Activated T-helper 2 cell treated with anti-CD3 and anti-CD28 coated beads, Interferon-gamma antibody, Interleukin-2, Interleukin-4, amounts not matched to agents 10 μg/mL and 5 μg/mL and 100 μg/mL, durations not matched to agents 14 hours and 24 hours and 36 hours (primary cell): Measurements from ENCODE around the gene ZBTB11. TPM values are rescaled to one million over a fixed set of nuclear protein-coding genes. Genes with fewer than 3 reads are reported as not detected.
"Not testable (repeated sequence)": the region's sequence is repeated elsewhere in the genome, so short reads cannot be mapped to it uniquely, and the experiment has no call there.

ENCODE experiments used
- DNase-seq: peaks from one replicate; pipeline ENCODE4 v3.0.0; 2021; ENCODE audit warnings: low spot score
- H3K27ac Mint-ChIP-seq: one replicate; pipeline ENCODE4 v1.8.0; 2021; ENCODE audit warnings: mixed read lengths
- H3K27me3 Mint-ChIP-seq: one replicate; pipeline ENCODE4 v1.8.0; 2021; ENCODE audit warnings: low read depth, mixed read lengths
- H3K36me3 Mint-ChIP-seq: one replicate; pipeline ENCODE4 v1.8.0; 2021; ENCODE audit warnings: low read depth, mixed read lengths
- H3K4me1 Mint-ChIP-seq: one replicate; pipeline ENCODE4 v1.8.0; 2021; ENCODE audit warnings: low read depth, mixed read lengths
- H3K4me3 Mint-ChIP-seq: one replicate; pipeline ENCODE4 v1.8.0; 2021; ENCODE audit warnings: low read depth, mild to moderate bottlenecking, moderate library complexity, mixed read lengths
- H3K9me3 Mint-ChIP-seq: one replicate; pipeline ENCODE4 v1.8.0; 2021; ENCODE audit warnings: mixed read lengths
- intact Hi-C: fragments of 100-400 bp; cut with micrococcal nuclease; formaldehyde crosslinking; loops from one replicate; pipeline ENCODE4 v1.15.1; 2023
- total RNA-seq: library from RNA; stranded (reverse); gene quantifications from 2 replicates; pipeline ENCODE4 v1.2.3, GENCODE V29; 2022

The ZBTB11 gene
- total RNA-seq, 1 donor from 2014 or later: 27.5 TPM

GRCh38 chr3:101703169-101703568, 26.2 kb upstream of the ZBTB11 start:
- Mint-ChIP-seq H3K27ac (no peak overlapping the region), H3K4me3 (no peak overlapping the region), H3K9me3 (no peaks in the 10 kb centered on the region), H3K4me1 (no peaks in the 10 kb centered on the region), H3K36me3 (no peaks in the 10 kb centered on the region), H3K27me3 (peaks cover 4% of the 10 kb centered on the region)
- DNase-seq: no peak
- intact Hi-C loops: no loop called here

DNA sequence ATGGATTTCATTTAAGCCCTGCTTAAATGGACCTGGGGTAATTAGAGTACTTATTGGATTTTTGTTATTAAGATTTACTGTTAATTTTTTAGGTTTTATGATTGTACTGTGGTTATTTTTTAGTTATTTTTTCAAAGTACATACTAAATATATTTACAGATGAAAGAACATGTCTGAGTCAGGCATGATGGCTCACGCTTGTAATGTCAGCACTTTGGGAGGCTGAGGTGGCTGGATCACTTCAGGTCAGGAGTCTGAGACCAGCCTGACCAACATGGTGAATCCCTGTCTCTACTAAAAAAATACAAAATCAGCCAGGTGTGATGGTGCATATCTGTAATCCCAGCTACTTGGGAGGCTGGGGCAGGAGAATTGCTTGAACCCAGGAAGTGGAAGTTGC, 25.8 kb upstream of the ZBTB11 start:
- H3K9me3 Mint-ChIP-seq: no peaks in the 10 kb centered on the region
- no peaks in the 10 kb centered on the region for H3K36me3 Mint-ChIP-seq
- H3K4me3 Mint-ChIP-seq: no peak overlapping the region
- no peaks in the 10 kb centered on the region for H3K4me1 Mint-ChIP-seq
- intact Hi-C loops: no loop called here
- no peak for DNase-seq
- no peak overlapping the region for H3K27ac Mint-ChIP-seq
- peaks cover 2% of the 10 kb centered on the region for H3K27me3 Mint-ChIP-seq

- Mint-ChIP-seq H3K4me3 (no peak overlapping the region), H3K27me3 (peaks cover 2% of the 10 kb centered on the region), H3K9me3 (no peaks in the 10 kb centered on the region), H3K27ac (no peak overlapping the region), H3K4me1 (no peaks in the 10 kb centered on the region), H3K36me3 (no peaks in the 10 kb centered on the region)
- no peak for DNase-seq
- intact Hi-C loops: no loop called here
Measured at GRCh38 chr3:101701696-101702634, 25.0 kb upstream of the ZBTB11 start.

DNA sequence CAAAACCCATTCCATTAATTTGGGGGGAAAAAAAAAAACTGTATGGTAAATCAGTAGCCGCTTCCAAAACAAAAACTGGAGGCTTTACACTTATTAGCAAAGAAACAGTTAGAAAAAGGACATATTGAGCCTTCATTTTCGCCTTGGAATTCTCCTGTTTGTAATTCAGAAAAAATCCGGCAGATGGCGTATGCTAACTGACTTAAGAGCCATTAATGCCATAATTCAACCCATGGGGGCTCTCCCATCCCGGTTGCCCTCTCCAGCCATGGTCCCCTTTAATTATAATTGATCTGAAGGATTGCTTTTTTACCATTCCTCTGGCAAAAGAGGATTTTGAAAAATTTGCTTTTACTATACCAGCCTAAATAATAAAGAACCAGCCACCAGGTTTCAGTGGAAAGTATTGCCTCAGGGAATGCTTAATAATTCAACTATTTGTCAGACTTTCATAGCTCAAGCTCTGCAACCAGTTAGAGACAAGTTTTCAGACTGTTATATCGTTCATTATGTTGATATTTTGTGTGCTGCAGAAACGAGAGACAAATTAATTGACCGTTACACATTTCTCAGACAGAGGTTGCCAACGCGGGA, 18.9 kb upstream of the ZBTB11 start:
- intact Hi-C loops: loop anchor here (5.0 kb wide), 1 partner anchor 106 kb away; no protein-coding TSS in a partner anchor
- no peak for DNase-seq
- Mint-ChIP-seq H3K9me3 (no peaks in the 10 kb centered on the region), H3K27me3 (no peaks in the 10 kb centered on the region), H3K36me3 (no peaks in the 10 kb centered on the region), H3K4me3 (no peak overlapping the region), H3K4me1 (peaks cover 3% of the 10 kb centered on the region), H3K27ac (no peak overlapping the region)

DNA sequence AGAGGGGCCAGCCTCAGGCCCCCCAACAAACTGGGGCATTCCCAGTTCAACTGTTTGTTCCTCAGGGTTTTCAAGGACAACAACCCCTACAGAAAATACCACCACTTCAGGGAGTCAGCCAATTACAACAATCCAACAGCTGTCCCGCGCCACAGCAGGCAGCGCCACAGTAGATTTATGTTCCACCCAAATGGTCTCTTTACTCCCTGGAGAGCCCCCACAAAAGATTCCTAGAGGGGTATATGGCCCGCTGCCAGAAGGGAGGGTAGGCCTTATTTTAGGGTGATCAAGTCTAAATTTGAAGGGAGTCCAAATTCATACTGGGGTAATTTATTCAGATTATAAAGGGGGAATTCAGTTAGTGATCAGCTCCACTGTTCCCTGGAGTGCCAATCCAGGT, 17.9 kb upstream of the ZBTB11 start:
- not testable (repeated sequence) for H3K27ac Mint-ChIP-seq, H3K9me3 Mint-ChIP-seq, H3K36me3 Mint-ChIP-seq, H3K27me3 Mint-ChIP-seq, DNase-seq, H3K4me3 Mint-ChIP-seq, H3K4me1 Mint-ChIP-seq
- intact Hi-C loops: loop anchor here (5.0 kb wide), 1 partner anchor 107 kb away; no protein-coding TSS in a partner anchor

DNA sequence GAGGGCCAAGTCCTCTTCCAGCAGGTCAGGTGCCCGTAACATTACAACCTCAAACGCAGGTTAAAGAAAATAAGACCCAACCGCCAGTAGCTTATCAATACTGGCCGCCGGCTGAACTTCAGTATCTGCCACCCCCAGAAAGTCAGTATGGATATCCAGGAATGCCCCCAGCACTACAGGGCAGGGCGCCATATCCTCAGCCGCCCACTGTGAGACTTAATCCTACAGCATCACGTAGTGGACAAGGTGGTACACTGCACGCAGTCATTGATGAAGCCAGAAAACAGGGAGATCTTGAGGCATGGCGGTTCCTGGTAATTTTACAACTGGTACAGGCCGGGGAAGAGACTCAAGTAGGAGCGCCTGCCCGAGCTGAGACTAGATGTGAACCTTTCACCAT, 16.6 kb upstream of the ZBTB11 start:
- H3K36me3 Mint-ChIP-seq, H3K9me3 Mint-ChIP-seq, H3K27me3 Mint-ChIP-seq, H3K4me1 Mint-ChIP-seq, H3K27ac Mint-ChIP-seq, DNase-seq, intact Hi-C loops, H3K4me3 Mint-ChIP-seq: not testable (repeated sequence)

- intact Hi-C loops, DNase-seq, H3K36me3 Mint-ChIP-seq, H3K4me3 Mint-ChIP-seq, H3K27ac Mint-ChIP-seq, H3K9me3 Mint-ChIP-seq, H3K27me3 Mint-ChIP-seq: not testable (repeated sequence)
- peaks cover 15% of the 10 kb centered on the region for H3K4me1 Mint-ChIP-seq
Measured at GRCh38 chr3:101691685-101692671, 15.0 kb upstream of the ZBTB11 start.

GRCh38 chr3:101690972-101691371, 14.0 kb upstream of the ZBTB11 start:
- intact Hi-C loops: no loop called here
- peaks cover 6% of the 10 kb centered on the region for H3K36me3 Mint-ChIP-seq
- H3K4me1 Mint-ChIP-seq: peaks cover 16% of the 10 kb centered on the region
- no peak overlapping the region for H3K4me3 Mint-ChIP-seq
- no peaks in the 10 kb centered on the region for H3K9me3 Mint-ChIP-seq
- peak overlapping the region; percentile 46 for H3K27ac Mint-ChIP-seq
- no peak for DNase-seq
- H3K27me3 Mint-ChIP-seq: no peaks in the 10 kb centered on the region

DNA sequence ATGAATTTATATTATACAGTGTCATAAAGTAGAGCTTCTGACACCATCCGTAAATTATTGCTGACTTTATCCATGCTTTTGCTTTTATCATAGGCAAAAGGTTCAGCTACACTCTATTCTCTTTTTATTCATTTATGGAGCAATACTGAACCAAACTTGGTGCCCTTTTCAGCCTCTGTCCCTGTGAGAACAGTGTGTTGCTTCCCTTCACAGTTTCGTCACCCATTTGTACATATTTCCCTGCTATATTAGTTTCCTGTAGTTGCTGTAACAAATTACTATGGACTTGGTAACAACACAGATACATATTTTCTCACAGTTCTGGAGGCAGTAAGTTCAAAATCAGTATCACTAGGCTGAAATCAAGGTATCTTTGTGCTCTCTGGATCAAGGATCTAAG, 12.4 kb upstream of the ZBTB11 start:
- H3K4me3 Mint-ChIP-seq: no peak overlapping the region
- H3K4me1 Mint-ChIP-seq: peaks cover 22% of the 10 kb centered on the region
- peaks cover 23% of the 10 kb centered on the region for H3K36me3 Mint-ChIP-seq
- intact Hi-C loops: loop anchor here (10.0 kb wide), 2 partner anchors 406 to 1424 kb away; partner anchors contain the start of gene TBC1D23
- H3K9me3 Mint-ChIP-seq: no peaks in the 10 kb centered on the region
- no peak for DNase-seq
- no peak overlapping the region for H3K27ac Mint-ChIP-seq
- no peaks in the 10 kb centered on the region for H3K27me3 Mint-ChIP-seq

GRCh38 chr3:101687142-101687931, 10.4 kb upstream of the ZBTB11 start:
- intact Hi-C loops: loop anchor here (2.0 to 10.0 kb wide), 3 partner anchors 91 to 1423 kb away; partner anchors contain the start of genes NXPE3 and TBC1D23
- H3K4me3 Mint-ChIP-seq: peak overlapping the region; percentile 99
- peaks cover 25% of the 10 kb centered on the region for H3K4me1 Mint-ChIP-seq
- H3K27me3 Mint-ChIP-seq: no peaks in the 10 kb centered on the region
- DNase-seq: no peak
- H3K36me3 Mint-ChIP-seq: peaks cover 40% of the 10 kb centered on the region
- H3K9me3 Mint-ChIP-seq: no peaks in the 10 kb centered on the region
- peak overlapping the region; percentile 98 for H3K27ac Mint-ChIP-seq

DNA sequence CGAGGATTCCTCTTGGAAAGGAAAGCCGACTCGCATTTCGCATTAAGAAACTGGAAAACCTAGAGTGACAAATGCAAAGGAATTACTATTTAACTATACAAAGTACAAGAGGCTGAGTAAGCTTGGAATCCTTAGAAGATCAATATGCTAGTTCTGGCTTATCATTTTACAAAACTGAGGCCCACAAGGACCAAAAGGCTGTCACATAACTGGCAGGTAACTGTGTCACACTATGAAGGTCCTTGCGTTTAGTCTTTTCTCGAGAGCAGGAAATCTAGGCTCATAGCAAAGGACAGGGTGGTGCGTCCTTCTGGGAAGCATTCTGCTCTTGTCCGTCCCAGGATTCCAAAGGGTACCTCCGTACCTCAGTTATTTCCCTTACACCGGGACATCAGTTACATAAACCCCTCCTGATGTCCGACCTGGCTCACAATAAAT, 9.0 kb upstream of the ZBTB11 start:
- Mint-ChIP-seq H3K9me3 (no peaks in the 10 kb centered on the region), H3K27me3 (no peaks in the 10 kb centered on the region), H3K36me3 (peaks cover 54% of the 10 kb centered on the region), H3K27ac (peak overlapping the region; percentile 98), H3K4me3 (peak overlapping the region; percentile 99), H3K4me1 (peaks cover 30% of the 10 kb centered on the region)
- peak; percentile 31 for DNase-seq
- intact Hi-C loops: loop anchor here (1.0 to 10.0 kb wide), 5 partner anchors 10 to 1421 kb away; partner anchors contain the start of genes CEP97, NXPE3 and TBC1D23
